Lower leg skin (tissue), 4 donors: ENCODE results near the gene AHCY. TPM values are rescaled to one million over a fixed set of nuclear protein-coding genes. Genes with fewer than 3 reads are reported as not detected.
"Not testable (repeated sequence)": the region's sequence is repeated elsewhere in the genome, so short reads cannot be mapped to it uniquely, and the experiment has no call there.

Experiments
- DNase-seq, 2 donors: peaks; one replicate each; pipeline ENCODE4 v3.0.0-alpha.2; 2019; ENCODE audit warnings: low spot score in 2 of 2
- H3K4me3 ChIP-seq: fragments of 200-600 bp; sonication (generic); 2 replicates; pipeline ENCODE4 v1.5.1; 2017; ENCODE audit warnings: mild to moderate bottlenecking, low read depth; ENCODE audit not compliant: poor library complexity, severe bottlenecking
- POLR2A ChIP-seq, 2 donors: fragments of 450-650 bp; IDR thresholded peaks; one replicate each; pipeline ENCODE4 v1.6.1; 2016 to 2017; ENCODE audit warnings: antibody characterized with exemption in 2 of 2, mild to moderate bottlenecking in 1 of 2, moderate library complexity in 1 of 2
- WGBS, 2 donors: methylation state at CpG; one replicate each; pipeline ENCODE4 v1.1.5; 2018; 5-methylcytosine and 5-hydroxymethylcytosine counted together
- intact Hi-C: fragments of 100-400 bp; cut with DNase I; formaldehyde crosslinking; loops from one replicate; pipeline ENCODE4 v1.15.0; 2023; ENCODE audit warnings: low total_unique reads
- total RNA-seq, 4 donors: library from RNA; depleted of rRNA; stranded (reverse); fragments of >200 nt; gene quantifications; one replicate each; pipeline ENCODE4 v1.1.0, GENCODE V29; 2016
- TF ChIP-seq, protein P1 (sequence below), 3 donors: fragments of 450-650 bp; IDR thresholded peaks; one replicate each; pipeline ENCODE4 v1.5.1; 2016; ENCODE audit warnings: antibody characterized with exemption in 3 of 3, mild to moderate bottlenecking in 3 of 3, moderate library complexity in 2 of 3

The AHCY gene
- total RNA-seq, 4 donors from 2014 or later: 42.2 to 83.3 (median 56.0) TPM

DNA sequence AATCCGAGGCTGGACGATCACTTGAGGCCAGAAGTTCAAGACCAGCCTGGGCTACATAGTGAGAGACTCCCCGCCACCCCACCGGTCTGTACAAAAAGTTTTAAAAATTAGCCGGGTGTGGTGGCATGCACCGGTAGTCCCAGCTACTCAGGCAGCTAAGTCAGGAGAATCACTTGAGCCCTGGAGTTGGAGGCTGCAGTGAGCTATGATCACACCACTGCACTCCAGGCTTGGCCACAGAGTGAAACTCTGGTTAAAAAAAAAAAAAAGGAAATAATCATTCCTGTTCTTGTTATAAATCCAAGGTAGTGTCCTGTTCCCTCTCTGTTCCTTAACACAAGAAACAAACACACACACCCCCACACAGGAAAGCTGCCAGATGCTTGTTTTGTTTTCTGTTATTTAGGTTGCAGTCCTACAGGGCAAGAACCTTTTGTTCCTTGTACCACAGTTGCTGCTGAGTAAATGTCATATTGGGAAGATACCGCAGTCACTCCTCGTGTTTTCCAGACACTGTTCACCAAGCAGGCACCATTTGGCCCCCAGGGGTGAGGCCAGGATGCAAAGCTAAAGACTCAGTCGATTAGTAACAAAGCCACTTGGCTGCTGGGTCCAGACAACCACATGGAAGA, 33.0 kb downstream of the AHCY start:
- no peak for TF ChIP-seq POLR2A (IDR thresholded peaks at IDR 0.05)
- TF ChIP-seq, protein P1, sequence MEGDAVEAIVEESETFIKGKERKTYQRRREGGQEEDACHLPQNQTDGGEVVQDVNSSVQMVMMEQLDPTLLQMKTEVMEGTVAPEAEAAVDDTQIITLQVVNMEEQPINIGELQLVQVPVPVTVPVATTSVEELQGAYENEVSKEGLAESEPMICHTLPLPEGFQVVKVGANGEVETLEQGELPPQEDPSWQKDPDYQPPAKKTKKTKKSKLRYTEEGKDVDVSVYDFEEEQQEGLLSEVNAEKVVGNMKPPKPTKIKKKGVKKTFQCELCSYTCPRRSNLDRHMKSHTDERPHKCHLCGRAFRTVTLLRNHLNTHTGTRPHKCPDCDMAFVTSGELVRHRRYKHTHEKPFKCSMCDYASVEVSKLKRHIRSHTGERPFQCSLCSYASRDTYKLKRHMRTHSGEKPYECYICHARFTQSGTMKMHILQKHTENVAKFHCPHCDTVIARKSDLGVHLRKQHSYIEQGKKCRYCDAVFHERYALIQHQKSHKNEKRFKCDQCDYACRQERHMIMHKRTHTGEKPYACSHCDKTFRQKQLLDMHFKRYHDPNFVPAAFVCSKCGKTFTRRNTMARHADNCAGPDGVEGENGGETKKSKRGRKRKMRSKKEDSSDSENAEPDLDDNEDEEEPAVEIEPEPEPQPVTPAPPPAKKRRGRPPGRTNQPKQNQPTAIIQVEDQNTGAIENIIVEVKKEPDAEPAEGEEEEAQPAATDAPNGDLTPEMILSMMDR (IDR thresholded peaks at IDR 0.05): no peak
- H3K4me3 ChIP-seq: no peak overlapping the region
- intact Hi-C loops: no loop called here
- WGBS, 2 donors: 79 to 80% methylated on average over 9 of the region's 9 CpGs
- DNase-seq: peak in 1 of 2 donors; percentile 88

DNA sequence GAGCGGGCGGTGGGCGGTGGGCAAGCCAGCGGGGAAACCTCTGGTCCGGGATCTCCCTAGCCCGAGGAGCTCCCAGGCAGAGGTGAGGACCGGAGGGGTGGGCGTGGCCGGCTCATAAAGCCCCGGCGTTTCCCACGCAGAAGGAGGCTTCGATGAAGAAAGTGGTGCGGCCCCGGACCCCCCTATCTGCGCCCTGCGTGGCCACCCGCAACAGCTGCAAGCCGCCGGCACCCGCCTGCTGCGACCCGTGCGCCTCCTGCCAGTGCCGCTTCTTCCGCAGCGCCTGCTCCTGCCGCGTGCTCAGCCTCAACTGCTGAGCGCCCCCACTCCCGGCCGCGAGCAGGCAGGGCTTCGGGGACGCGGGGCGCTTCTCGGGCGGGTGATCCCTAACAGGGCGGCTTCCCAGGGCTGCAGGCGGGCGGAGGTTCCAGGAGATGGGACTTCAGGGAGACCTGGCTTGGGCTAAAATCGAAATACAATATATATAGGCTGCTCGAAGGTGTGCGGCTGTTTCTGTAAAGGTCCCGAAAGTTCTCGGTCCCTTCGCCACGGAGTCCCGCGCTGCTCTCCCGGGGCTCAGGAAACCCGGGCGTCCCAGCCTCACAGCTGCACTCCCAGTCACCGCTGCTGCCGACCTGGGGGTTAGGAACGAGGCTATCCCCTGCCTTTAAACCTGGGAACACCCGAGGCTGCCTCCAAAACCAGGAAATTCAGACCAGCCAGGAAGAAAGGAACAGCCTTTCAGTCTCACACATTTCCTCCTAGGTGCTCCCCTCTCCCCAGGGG, 34.1 kb downstream of the AHCY start:
- H3K4me3 ChIP-seq: peak overlapping the region; percentile 16
- WGBS, 2 donors: 11 to 20% methylated on average over 25 to 58 of the region's 58 CpGs
- intact Hi-C loops: no loop called here
- TF ChIP-seq POLR2A (IDR thresholded peaks at IDR 0.05): no peak
- TF ChIP-seq, protein P1 (IDR thresholded peaks at IDR 0.05): no peak
- DNase-seq: no peak

DNA sequence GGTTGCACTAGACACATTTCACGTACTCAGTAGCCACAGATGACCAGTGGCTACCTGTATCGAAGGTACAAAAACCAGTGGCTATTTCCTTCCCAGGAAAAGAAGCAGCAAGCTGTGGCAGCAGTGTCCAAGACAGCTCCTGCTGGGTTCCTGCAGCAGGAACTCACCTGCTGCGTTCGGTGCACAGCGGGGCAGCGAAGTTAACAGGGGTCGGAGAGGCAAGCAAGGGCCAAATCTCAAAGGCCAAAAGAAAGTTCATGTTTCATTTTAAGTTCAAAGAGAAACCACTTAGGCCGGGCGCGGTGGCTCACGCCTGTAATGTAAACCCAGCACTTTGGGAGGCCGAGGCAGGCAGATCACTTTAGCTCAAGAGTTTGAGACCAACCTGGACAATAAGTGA, 35.0 kb downstream of the AHCY start:
- DNase-seq: no peak
- intact Hi-C loops: no loop called here
- no peak for TF ChIP-seq POLR2A (IDR thresholded peaks at IDR 0.05)
- TF ChIP-seq, protein P1 (IDR thresholded peaks at IDR 0.05): no peak
- H3K4me3 ChIP-seq: no peak overlapping the region
- 95 to 98% methylated on average over 12 of the region's 12 CpGs for WGBS, 2 donors

DNA sequence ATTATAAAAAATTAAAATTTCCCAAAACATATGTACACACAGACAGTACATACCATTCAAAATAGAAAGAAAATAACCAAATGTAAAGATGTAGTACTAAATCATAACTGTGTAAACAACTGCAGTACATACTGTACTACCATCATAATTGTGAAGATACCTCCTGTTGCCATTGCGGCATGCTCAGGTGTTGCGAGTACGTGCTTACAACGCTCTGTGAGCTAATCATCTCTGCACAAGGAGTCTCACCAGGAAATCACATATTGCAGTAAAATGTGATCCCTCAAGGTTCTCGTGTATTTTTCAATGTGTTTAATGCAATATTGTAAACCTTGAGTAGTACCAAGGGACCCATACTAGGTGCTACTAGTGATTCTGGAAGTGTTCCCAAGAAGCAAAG, 39.0 kb downstream of the AHCY start:
- intact Hi-C loops: no loop called here
- H3K4me3 ChIP-seq: no peak overlapping the region
- 95 to 98% methylated on average over 5 of the region's 5 CpGs for WGBS, 2 donors
- no peak for DNase-seq
- TF ChIP-seq, protein P1 (IDR thresholded peaks at IDR 0.05): no peak
- TF ChIP-seq POLR2A (IDR thresholded peaks at IDR 0.05): no peak

DNA sequence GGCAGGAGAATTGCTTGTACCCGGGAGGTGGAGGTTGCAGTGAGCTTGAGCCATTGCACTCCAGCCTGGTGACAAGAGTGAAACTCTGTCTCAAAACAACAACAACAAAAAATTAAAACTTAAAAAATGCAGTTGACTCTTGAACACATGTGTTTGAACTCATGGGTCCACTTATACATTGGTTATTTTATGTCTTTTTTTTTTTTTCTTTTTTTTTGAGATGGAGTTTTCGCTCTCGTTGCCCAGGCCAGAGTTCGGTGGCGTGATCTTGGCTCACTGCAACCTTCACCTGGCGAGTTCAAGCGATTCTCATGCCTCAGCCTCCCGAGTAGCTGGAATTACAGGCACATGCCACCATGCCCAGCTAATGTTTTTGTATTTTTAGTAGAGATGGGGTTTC, 39.7 kb downstream of the AHCY start:
- DNase-seq, intact Hi-C loops, H3K4me3 ChIP-seq: not testable (repeated sequence)
- WGBS, 2 donors: 98% methylated on average over 8 of the region's 8 CpGs

DNA sequence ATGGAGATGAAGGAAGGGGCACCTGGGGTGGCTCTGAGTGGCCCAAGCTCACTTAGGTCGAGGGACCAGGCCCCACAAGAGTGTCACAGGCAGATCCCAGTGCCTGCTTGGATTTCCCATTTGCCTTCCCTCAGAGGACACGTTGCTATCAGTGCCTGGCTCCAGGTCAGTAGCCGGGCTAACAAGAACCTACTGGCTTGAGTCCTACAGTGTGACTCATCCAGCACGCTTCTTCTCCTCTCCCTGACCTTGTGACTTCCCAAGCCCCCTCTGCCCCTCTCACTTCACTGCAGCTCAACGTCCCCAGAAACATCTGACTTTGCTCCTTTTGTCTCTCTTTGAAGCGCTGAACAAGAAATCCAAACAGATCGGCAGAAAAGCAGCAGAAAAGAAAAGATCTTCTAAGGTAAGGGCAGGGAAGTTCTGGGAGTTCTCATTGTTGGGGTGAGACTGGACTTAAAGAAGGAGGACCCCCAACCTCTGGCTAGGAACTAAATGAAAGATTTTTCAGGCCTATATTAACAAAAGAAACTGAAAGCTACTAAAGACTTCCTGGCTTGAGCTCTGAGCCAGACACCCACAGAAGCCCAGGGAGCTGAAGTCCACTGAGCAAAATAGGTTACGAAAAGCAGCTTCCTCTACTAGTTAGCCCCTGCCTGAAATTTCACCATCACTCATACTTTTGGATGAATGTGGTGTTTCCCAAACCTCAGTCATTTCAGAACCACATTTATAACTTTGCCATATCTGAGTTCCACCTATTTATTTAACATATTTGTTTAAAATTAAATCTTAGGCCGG, 40.5 kb downstream of the AHCY start:
- TF ChIP-seq POLR2A (IDR thresholded peaks at IDR 0.05): no peak
- TF ChIP-seq, protein P1 (IDR thresholded peaks at IDR 0.05): no peak
- 58 to 61% methylated on average over 9 of the region's 9 CpGs for WGBS, 2 donors
- peak in 1 of 2 donors; percentile 45 for DNase-seq
- no peak overlapping the region for H3K4me3 ChIP-seq
- intact Hi-C loops: no loop called here
